Caki2 (cell line): ENCODE results near the gene MBD3L2. TPM values are rescaled to one million over a fixed set of nuclear protein-coding genes. Genes with fewer than 3 reads are reported as not detected.

Experiments
- DNase-seq: peaks from one replicate; pipeline ENCODE4 v3.0.0-alpha.2; 2015; ENCODE audit warnings: low read depth
- in situ Hi-C: cut with HindIII; loops from 2 replicates; pipeline ENCODE4 v1.10.0; 2016; ENCODE audit warnings: low sequenced_read_pairs, low pct_unique_long_range_greater_than_20kb, mixed read lengths
- total RNA-seq: library from RNA; depleted of rRNA; stranded (reverse); fragments of >200 nt; shearing (Covaris generic); gene quantifications from 2 replicates; pipeline ENCODE4 v1.2.3, GENCODE V29; 2014; ENCODE audit warnings: low replicate concordance; rRNA removed

The MBD3L2 gene
- total RNA-seq, 1 experiment from 2014 or later, result not detected

DNA sequence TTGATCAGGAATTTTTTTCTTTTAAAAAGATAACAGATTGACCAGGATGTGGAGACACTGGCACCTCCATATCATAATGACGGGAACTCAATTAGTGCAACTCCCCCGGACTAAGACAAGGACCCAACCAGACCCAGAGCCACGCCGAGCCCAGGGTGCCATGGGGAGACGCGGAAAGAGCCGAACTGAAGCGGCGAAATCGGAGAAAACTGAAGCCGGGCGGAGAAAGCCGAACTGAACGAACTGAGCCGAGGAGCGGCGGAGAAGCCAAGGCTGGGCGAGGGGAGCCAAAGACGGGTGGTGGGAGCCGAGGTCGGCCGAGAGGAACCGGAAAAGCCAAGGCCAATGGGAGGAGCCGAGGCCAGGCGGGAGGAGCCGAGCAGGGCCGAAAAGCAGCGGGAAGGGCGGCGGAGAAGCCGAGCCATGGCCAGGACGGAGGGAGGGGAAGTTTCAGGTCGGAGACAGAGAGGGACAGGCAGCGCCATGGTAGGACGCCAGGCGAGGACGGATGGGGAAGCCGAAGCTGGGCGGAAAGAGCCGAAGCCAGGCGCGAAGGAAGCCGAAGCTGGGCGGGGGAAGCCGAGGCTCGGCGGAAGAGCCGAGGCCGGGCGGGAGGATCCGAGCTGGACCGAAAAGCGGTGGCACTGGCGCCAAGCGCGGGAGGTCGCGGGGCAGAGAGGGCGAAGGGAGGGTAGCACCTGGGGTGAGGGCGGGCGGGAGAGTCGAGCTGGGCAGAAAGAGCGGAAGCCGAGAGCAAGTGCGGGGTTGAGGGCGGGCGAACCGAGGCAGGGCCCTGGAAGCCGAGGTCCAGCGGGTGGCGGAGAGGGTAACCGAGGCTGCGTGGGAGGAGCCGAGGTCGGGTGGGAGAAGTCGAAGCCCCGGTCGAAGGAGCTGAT, 49.8 kb downstream of the MBD3L2 start:
- in situ Hi-C loops, result no loop called here
- DNase-seq, result peak; percentile 86

DNA sequence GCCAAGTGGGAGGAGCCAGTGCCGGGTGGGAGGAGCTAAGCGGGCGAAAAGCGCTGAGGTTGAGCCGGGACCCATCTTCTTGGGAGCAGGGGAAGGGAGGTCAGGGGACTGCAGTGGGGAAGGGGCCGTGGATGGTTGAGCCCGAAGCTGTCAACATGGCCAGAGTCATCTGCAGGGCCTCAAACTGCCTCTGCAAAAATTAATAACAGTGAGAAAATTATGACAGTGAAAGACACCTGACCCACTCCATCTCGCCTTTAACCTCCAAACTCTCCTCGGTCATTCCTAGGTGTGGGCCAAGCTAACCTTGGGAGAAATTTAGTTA, 50.4 kb downstream of the MBD3L2 start:
- DNase-seq, result no peak
- in situ Hi-C loops, result no loop called here

Other genes starting within 250 kb of the MBD3L2 start
- 11.4 and 15.0 TPM in 2 replicates for gene ADGRE1, start 161.7 kb upstream of the MBD3L2 start, total RNA-seq
- not detected in 2 replicates for gene MBD3L2B, start 27.9 kb upstream of the MBD3L2 start, total RNA-seq
- not detected in 2 replicates for gene MBD3L5, start 18.7 kb upstream of the MBD3L2 start, total RNA-seq
- gene MBD3L4, start 9.1 kb upstream of the MBD3L2 start, total RNA-seq, result not detected in 2 replicates
- gene MBD3L3, start 9.4 kb downstream of the MBD3L2 start, total RNA-seq, result not detected in 2 replicates
- gene ZNF557, start 20.4 kb downstream of the MBD3L2 start, total RNA-seq, result 1.6 and 3.1 TPM in 2 replicates
- 0.64 and 7.0 TPM in 2 replicates for gene INSR, start 245.1 kb downstream of the MBD3L2 start, total RNA-seq